Upper lobe of left lung (tissue), 6 donors: ENCODE data around the gene MATK. TPM values are rescaled to one million over a fixed set of nuclear protein-coding genes. Genes with fewer than 3 reads are reported as not detected.

Experiments
- ATAC-seq, 2 donors: fragments of 200-7000 bp; cut with Tn5 transposase; one replicate each; pipeline ENCODE4 v1.9.1; 2022; ENCODE audit warnings: mild to moderate bottlenecking in 2 of 2, moderate library complexity in 2 of 2; ENCODE audit not compliant: low FRiP score in 2 of 2
- DNase-seq, 2 donors: peaks; one replicate each; pipeline ENCODE4 v3.0.0-alpha.2; 2019 to 2020
- H3K27ac ChIP-seq, 4 donors: fragments of 200-600 bp; sonication (generic); one replicate each; pipeline ENCODE4 v1.5.1; 2016 to 2019
- H3K27me3 ChIP-seq, 4 donors: fragments of 200-600 bp; sonication (generic); one replicate each; pipeline ENCODE4 v1.5.1; 2017 to 2019
- H3K36me3 ChIP-seq, 4 donors: fragments of 200-600 bp; sonication (generic); one replicate each; pipeline ENCODE4 v1.5.1; 2016 to 2019
- H3K4me1 ChIP-seq, 4 donors: fragments of 200-600 bp; sonication (generic); one replicate each; pipeline ENCODE4 v1.5.1; 2018 to 2019
- H3K4me3 ChIP-seq, 4 donors: fragments of 200-600 bp; sonication (generic); one replicate each; pipeline ENCODE4 v1.5.1; 2017 to 2019; ENCODE audit warnings: mild to moderate bottlenecking in 2 of 4, moderate library complexity in 1 of 4
- H3K9me3 ChIP-seq, 4 donors: fragments of 200-600 bp; sonication (generic); one replicate each; pipeline ENCODE4 v1.5.1; 2018 to 2019
- EP300 ChIP-seq, 4 donors: sonication (generic); formaldehyde crosslinking; IDR thresholded peaks; one replicate each; pipeline ENCODE4 v1.5.1; 2017; ENCODE audit warnings: antibody characterized with exemption in 4 of 4, control low read depth in 2 of 4
- POLR2A ChIP-seq, 4 donors: fragments of 450-650 bp; IDR thresholded peaks; one replicate each; pipeline ENCODE4 v1.5.1; 2016 to 2017; ENCODE audit warnings: antibody characterized with exemption in 4 of 4, mild to moderate bottlenecking in 2 of 4
- POLR2AphosphoS5 ChIP-seq, 2 donors: sonication (generic); formaldehyde crosslinking; IDR thresholded peaks; one replicate each; pipeline ENCODE4 v1.5.1; 2017; ENCODE audit warnings: antibody characterized with exemption in 2 of 2
- WGBS, 2 donors: methylation state at CpG; one replicate each; pipeline ENCODE4 v1.1.5; 2017 to 2018; 5-methylcytosine and 5-hydroxymethylcytosine counted together
- total RNA-seq, 6 donors: library from RNA; depleted of rRNA in 4 of 6; stranded (reverse); fragments of >200 nt in 4 of 6; gene quantifications; one replicate each; pipeline versions ENCODE4 v1.1.0 to v1.2.1, GENCODE V29; 2016 to 2021
- TF ChIP-seq, protein P1 (sequence below), 6 experiments: fragments of 450-650 bp in 4 of 6; fragments of 200-600 bp in 2 of 6; sonication (generic) in 2 of 6; IDR thresholded peaks; one replicate each; pipeline ENCODE4 v1.5.1; 2016 to 2019; ENCODE audit warnings: antibody characterized with exemption in 6 of 6
- donor health status: DM: no; HTN: no; CAD: no; lungs with moderate emphysema.
- donor health status: DM: no; HTN: yes; CAD: no; lungs with severe emphysema.

Gene MATK
- total RNA-seq, 6 donors from 2014 or later, result 9.6 to 20.1 (median 13.1) TPM

DNA sequence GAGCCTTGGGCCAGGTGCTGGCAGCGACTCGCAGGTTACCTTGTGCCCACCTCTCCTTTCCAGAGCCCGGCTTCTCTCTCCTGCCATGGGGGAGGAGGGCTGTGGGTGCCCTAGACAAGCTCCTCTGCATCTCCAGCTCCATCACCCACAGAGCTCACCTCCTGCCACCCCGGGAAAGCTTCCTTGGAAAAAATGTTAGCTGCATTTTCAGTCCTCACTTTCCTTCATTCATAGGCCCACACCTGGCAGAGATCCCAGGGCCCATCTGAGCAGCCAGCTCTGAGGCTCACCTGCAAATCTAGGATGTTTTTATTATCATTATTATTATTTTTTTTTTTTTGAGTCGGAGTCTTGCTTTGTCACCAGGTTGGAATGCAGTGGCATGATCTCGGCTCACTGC is 45.8 kb upstream of the MATK start:
- 80 to 95% methylated on average over 4 to 6 of the region's 6 CpGs for WGBS, 2 donors
- no peaks in the 10 kb centered on the region for H3K36me3 ChIP-seq
- TF ChIP-seq EP300 (IDR thresholded peaks at IDR 0.05) (no peak), POLR2A (IDR thresholded peaks at IDR 0.05) (no peak), POLR2AphosphoS5 (IDR thresholded peaks at IDR 0.05) (no peak)
- TF ChIP-seq, protein P1, sequence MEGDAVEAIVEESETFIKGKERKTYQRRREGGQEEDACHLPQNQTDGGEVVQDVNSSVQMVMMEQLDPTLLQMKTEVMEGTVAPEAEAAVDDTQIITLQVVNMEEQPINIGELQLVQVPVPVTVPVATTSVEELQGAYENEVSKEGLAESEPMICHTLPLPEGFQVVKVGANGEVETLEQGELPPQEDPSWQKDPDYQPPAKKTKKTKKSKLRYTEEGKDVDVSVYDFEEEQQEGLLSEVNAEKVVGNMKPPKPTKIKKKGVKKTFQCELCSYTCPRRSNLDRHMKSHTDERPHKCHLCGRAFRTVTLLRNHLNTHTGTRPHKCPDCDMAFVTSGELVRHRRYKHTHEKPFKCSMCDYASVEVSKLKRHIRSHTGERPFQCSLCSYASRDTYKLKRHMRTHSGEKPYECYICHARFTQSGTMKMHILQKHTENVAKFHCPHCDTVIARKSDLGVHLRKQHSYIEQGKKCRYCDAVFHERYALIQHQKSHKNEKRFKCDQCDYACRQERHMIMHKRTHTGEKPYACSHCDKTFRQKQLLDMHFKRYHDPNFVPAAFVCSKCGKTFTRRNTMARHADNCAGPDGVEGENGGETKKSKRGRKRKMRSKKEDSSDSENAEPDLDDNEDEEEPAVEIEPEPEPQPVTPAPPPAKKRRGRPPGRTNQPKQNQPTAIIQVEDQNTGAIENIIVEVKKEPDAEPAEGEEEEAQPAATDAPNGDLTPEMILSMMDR (IDR thresholded peaks at IDR 0.05), result no peak
- H3K27ac ChIP-seq, result no peak overlapping the region
- H3K9me3 ChIP-seq, result no peaks in the 10 kb centered on the region
- no peaks in the 10 kb centered on the region for H3K27me3 ChIP-seq
- no peak overlapping the region for H3K4me3 ChIP-seq
- no peaks in the 10 kb centered on the region for H3K4me1 ChIP-seq
- DNase-seq (no peak), ATAC-seq (no peak)

DNA sequence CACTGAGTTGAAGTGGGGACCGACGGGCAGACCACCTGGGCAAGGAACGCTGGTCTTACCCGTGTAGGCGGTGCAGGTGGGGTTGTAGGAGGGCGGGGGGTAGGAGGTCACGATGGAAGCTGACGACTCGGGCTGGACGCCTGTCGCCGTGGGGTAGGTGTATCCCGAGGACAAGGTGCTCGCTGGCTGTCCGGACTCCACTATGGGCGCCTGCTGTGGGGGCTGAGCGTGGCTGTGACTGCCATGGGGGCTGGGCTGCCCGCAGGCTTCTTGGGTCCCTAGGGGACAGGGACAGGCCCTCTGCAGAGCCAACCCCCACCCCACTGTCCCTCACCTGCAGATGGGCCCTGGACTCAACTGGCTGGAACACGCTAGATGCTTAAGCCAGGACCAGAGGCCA is 45.4 kb upstream of the MATK start:
- H3K4me3 ChIP-seq, result no peak overlapping the region
- no peaks in the 10 kb centered on the region for H3K9me3 ChIP-seq
- no peaks in the 10 kb centered on the region for H3K36me3 ChIP-seq
- no peak overlapping the region for H3K27ac ChIP-seq
- H3K4me1 ChIP-seq, result no peaks in the 10 kb centered on the region
- no peak for TF ChIP-seq POLR2AphosphoS5 (IDR thresholded peaks at IDR 0.05)
- TF ChIP-seq POLR2A (IDR thresholded peaks at IDR 0.05), result no peak
- TF ChIP-seq EP300 (IDR thresholded peaks at IDR 0.05), result no peak
- TF ChIP-seq, protein P1 (IDR thresholded peaks at IDR 0.05), result no peak
- ATAC-seq (no peak), DNase-seq (no peak)
- no peaks in the 10 kb centered on the region for H3K27me3 ChIP-seq
- 68 to 72% methylated on average over 17 to 19 of the region's 19 CpGs for WGBS, 2 donors

DNA sequence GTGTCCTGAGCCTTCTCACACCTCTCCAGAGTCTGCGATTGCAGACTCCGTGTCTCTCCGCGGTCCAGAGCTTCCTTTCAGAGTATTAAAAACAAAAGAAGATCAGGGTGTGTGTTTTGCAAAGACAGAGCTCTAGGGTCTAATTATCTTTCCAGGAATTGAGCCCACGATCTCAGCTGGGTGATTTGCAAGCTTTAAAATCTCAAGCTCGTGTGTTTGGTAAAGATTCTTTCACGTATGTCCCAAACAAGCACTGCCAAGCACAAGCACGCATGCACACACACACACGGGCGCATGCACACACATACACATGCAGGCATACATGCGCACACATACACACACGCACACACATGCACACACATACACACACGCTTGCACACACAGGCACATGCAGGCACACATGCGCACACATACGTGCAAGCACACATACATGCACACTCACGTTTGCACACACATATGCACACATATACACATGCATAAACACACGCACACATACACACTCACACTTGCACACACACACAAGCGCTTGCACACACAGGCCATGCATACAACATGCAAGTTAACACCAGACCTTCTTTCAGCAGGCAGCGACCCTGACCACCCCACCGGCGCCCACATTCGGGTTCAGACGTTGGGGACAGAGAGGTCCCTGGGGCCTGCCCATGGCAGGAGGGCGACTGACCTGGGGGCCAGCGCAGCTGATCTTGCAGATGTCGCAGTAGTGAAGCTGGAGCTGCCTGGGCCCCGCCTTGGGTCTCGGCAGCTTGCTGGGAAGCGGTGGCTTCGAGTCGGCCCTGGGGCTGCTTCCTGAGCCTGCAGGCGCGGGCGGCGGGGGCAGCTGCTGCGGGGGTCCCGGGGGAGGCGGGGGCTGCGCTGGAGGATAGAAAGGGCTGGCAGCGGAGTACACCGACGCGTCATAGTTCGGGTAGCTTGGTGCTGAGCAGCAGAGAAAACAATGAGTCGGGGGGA is 44.7 kb upstream of the MATK start:
- no peak for DNase-seq

DNA sequence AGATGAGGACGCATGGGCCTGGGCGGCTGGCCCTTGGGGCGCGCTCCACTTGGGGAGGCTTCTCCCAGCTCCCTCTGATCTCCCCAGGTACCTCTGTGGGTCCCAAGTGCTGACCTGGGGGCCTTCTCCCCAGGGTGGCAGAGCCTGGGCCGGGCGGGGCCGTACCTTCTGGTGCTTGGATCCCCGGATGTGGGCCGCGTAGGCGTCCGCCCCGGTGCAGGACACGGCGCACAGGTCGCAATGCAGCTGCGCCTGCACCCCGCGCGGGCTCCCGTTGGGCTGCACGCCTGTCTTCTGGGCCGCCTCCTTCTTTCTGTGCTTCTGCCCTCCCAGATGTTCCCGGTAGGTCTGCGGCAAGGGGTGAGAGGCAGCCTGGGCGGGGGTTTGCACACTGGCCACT is 41.1 kb upstream of the MATK start:
- 93 to 95% methylated on average over 20 to 22 of the region's 26 CpGs for WGBS, 2 donors
- H3K4me3 ChIP-seq, result no peak overlapping the region
- no peaks in the 10 kb centered on the region for H3K27me3 ChIP-seq
- TF ChIP-seq EP300 (IDR thresholded peaks at IDR 0.05), result no peak
- TF ChIP-seq, protein P1 (IDR thresholded peaks at IDR 0.05), result no peak
- no peak for TF ChIP-seq POLR2A (IDR thresholded peaks at IDR 0.05)
- TF ChIP-seq POLR2AphosphoS5 (IDR thresholded peaks at IDR 0.05), result no peak
- DNase-seq (peak in 1 of 2 donors; percentile 85), ATAC-seq (no peak)
- no peaks in the 10 kb centered on the region for H3K9me3 ChIP-seq
- H3K27ac ChIP-seq, result no peak overlapping the region
- peaks cover 0 to under 1% (median under 1%) of the 10 kb centered on the region in 4 donors for H3K4me1 ChIP-seq
- no peaks in the 10 kb centered on the region for H3K36me3 ChIP-seq

More for the DNA sequence above, 44.7 kb upstream of the MATK start:
- H3K27me3 ChIP-seq, result no peaks in the 10 kb centered on the region
- no peak overlapping the region for H3K4me3 ChIP-seq
- no peaks in the 10 kb centered on the region for H3K4me1 ChIP-seq
- no peak overlapping the region for H3K27ac ChIP-seq
- no peaks in the 10 kb centered on the region for H3K36me3 ChIP-seq
- no peaks in the 10 kb centered on the region for H3K9me3 ChIP-seq
- no peak for ATAC-seq
- WGBS, 2 donors, result 72 to 80% methylated on average over 26 to 32 of the region's 45 CpGs
- TF ChIP-seq, protein P1 (IDR thresholded peaks at IDR 0.05), result no peak
- TF ChIP-seq POLR2AphosphoS5 (IDR thresholded peaks at IDR 0.05) (no peak), EP300 (IDR thresholded peaks at IDR 0.05) (no peak)
